Middle frontal gyrus (tissue), 1 donor: ENCODE measurements around the gene PABPN1.

Source experiments
- DNase-seq: peaks from one replicate; pipeline ENCODE4 v3.0.0-alpha.2; 2015; ENCODE audit warnings: low spot score; ENCODE audit errors: extremely low spot score

Gene PABPN1

DNA sequence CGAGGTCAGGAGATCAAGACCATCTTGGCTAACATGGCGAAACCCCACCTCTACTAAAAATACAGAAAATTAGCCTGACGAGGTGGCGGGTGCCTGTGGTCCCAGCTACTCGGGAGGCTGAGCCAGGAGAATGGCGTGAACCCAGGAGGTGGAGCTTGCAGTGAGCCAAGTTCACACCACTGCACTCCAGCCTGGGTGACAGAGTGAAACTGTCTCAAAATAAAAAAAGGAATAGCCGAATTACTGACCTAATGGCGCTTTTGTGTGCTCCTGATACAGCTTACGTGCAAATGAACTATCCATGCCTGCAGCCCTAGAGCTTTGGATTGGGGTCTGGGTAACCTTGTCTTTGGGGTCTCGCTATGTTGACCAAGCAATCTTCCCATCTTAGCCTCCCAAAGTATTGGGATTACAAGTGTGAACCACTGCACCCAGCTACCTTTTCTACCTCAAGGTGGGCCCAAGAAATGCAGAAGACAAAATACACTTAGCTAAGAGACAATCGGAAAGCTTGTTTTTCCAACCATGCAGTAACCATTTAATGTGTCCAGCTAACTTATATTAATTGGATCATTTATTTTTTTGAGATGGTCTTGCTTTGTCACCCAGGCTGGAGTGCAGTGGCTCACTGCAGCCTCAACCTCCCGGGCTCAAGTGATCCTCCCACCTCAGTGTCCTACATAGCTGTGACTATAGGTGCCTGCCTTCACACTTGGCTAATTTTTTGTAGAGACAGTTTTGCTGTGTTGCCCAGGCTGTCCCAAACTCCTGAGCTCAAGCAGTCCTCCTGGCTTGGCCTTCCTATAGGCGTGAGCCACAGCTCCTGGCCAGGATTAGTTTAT lies 5.5 kb downstream of the PABPN1 start:
- no peak for DNase-seq

DNA sequence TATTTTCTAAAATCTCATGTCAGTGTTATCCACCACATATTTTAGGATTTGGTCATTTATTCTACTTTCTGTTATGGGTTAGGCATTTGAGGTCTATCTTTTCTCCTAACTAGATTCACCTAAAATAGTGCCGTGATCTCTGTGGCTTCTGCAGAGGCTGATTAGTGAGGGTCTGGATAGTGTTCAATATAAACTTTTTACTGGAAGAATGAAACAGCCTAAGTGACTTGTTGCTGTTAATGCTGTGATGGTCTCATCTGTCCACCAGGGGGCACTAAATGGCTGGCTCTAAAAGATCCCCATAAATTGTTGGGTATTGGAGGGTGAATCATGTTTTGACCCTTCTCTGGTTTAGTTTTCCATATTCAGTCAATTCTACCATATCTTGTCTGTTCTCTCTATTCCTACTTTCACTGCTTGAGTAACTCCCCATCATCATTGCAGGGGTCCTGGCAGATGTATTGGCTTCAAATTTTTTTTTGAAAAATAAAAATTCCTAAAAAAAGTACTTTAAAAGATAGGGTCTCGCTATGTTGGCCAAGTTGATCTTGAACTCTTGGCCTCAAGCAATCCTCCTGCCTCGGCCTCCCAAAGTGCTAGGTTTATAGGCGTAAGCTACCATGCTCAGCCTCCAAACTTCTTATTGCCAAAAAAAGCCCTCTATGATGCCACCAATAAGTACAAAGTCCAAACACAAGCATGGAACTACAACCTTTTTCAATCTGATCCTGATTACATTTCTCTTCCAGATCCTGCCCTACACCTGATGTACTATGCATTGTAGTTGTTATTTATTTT lies 6.9 kb downstream of the PABPN1 start:
- peak; percentile 52 for DNase-seq

- DNase-seq = no peak
Measured at GRCh38 chr14:23335623-23336022, 14.4 kb downstream of the PABPN1 start.

GRCh38 chr14:23339506-23340268 lies 18.4 kb downstream of the PABPN1 start:
- DNase-seq = no peak

GRCh38 chr14:23344481-23344880 lies 23.2 kb downstream of the PABPN1 start:
- DNase-seq = no peak

DNA sequence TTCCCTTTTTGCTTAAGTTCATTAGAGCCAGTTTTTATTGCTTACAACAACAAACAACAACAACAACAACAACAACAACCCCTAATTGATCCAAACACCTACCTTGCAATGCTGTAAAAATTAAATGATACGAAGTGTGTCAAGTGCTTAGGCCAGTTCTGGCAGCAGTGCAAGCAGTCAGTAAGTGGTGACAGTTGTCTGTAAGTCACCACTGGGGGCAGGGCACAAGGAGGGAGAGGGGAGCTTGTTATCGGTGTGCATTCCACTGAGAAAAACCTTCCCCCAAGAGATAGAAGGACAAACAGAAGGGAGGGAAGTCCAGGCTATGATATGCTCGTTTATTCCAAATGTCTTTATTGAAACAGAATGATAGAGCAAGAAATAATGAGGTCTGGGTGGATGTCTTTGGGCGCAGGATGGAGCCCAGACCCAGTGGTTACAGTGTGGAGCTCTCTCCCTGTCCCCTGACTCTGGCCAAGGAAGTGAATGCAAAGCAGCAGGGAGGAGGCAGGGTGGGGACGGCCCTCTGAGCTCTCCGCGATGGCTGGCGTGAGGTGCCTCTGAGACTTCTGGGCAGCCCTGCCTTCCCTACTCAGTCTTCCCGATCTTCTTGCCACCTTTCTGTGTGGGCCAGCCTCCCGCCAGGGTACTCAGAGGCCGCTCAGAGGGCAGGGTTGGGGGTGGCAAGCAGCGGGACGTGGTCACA lies 24.9 kb downstream of the PABPN1 start:
- no peak for DNase-seq

- DNase-seq = no peak
Measured at GRCh38 chr14:23346693-23347405, 25.6 kb downstream of the PABPN1 start.

- DNase-seq = no peak
Measured at GRCh38 chr14:23347406-23348296, 26.4 kb downstream of the PABPN1 start.

- DNase-seq = no peak
Measured at GRCh38 chr14:23348297-23348655, 27.0 kb downstream of the PABPN1 start.

DNA sequence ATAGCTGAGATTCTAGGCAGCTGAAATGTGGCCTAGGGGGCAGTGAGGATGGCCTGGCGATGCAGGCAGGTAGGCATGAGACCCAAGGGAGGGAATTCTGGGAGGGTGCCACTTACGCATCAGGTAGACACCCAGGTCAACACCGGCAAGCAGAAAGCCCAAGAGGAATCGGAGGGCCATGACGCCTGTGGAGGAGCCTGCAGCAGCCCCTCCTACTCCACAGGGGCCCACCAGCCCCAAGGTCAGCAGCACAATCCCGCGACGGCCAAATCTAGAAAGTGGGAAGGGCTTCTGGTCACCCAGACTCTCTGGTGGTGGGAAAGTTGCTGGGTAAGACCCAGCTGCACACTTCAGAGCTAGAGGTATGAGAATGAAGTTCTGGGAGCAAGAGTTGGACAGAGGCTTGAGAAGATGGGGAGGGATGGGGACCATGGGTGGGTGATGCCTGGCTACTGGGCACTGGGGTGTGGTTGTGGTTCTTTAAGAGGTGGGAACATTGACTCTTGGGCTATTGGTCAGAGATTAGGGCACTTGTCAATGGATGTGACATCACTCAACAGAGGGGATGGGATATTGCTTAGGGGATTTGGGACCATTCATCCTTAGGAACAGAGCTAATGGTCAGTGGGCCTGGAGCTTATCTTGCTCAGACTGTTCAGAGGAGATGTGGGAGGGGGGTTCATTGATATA lies 28.0 kb downstream of the PABPN1 start:
- no peak for DNase-seq

GRCh38 chr14:23351681-23352505 lies 30.6 kb downstream of the PABPN1 start:
- DNase-seq = no peak

DNA sequence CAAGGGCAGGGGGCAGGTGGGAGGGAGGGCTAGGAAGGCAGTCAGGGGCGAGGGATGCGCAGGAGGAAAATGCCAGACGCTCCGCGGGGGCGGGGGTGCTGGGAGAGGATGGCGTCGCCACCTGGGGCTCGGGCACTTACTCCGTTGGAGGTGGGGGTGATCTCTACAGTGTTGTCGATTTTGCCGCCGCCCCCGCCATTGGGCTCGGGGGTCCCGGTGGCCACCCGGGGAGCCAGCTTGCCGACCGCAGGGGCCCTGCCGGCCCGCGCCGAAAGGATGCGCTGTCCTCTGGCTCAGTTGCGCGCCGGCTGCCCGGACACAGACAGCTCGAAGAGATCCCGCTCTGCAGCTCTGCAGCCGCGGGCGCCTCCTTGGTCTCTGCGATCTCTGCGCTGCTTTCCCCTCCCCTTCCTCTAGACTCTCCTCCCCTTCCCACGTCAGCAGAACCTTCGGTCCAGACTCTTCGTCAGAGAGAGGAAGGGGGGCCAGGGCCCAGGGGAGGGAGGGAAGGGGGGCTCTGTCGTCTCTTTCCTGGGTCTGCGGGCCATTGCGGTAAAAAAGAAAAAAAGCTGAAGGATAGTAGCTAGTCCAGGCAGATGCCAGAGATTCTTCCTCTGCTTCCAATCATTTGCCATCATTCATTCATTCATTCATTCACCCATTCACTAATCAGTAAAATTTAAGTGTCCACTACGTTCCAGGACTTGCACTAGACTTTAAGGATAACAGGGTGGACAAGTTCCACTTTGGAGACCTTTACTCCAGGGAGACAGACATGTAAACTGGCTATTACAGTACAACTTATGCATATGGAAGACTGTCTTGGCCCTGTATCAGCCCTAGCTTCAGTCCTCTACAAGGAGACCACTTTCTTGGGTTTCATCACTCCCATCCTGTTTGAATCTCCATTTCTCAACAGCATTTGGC lies 31.5 kb downstream of the PABPN1 start, which contains the start of gene SLC22A17:
Gene SLC22A17 (minus strand): TSS at position 382 of the 927 bp plus-strand sequence.
- DNase-seq = peak; percentile 91

GRCh38 chr14:23353433-23353780 lies 32.1 kb downstream of the PABPN1 start:
- DNase-seq = no peak

- DNase-seq = no peak
Measured at GRCh38 chr14:23354990-23355389, 33.7 kb downstream of the PABPN1 start.

DNA sequence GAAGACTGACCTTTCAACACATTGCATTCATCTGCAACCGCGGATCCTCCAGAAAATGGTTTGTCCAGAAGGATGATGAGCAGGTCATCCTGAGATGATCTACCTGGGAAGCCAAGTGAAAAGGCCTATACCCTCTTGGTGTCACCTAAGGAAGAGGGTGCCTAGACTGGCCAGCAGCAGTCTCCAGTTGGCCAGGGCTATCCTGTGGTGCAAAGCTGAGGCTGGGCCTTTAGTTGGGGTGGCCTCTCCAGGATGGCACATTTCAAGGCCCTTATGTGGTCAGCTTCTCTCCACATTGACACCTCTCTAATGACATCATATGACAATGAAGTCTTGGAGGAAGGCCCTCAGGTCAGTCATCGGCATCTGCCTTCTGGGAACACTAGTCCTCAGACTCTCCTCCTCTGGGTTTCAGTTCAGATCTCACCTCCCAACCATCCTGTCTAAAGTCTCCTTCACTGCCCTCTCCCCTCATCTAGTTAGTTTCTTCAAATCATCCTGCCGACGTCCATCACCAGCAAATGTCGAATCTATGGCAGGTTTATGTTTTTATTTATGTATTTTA lies 34.7 kb downstream of the PABPN1 start:
- no peak for DNase-seq

DNA sequence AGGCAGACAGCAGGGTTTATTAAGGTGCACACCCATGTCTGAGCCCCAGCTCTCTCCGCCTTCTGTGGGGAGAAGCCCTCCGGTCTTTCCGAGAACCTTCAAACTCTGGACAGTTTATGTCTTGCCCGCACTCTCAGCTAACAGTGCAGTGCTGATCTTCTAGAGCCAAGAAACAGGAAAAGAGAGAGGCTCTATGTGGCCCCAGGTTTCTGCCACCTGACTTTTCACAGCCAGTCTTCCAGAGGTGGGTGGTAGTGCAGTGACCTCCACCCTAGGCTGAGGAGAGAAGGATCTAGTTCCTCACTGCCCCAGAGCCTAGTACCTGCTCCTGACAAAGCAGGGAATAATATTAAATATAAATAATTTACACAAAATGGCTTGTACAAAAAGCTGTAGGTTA lies 35.4 kb downstream of the PABPN1 start:
- DNase-seq = no peak

GRCh38 chr14:23357261-23357660 lies 36.0 kb downstream of the PABPN1 start:
- DNase-seq = no peak
